GM12878 (cell line): ENCODE results near the gene USF3. TPM values are rescaled to one million over a fixed set of nuclear protein-coding genes. Genes with fewer than 3 reads are reported as not detected.

Source experiments
- ATAC-seq: fragments of 200-7000 bp; cut with Tn5 transposase; 3 replicates; pipeline ENCODE4 v1.9.1; 2020; ENCODE audit warnings: mild to moderate bottlenecking, moderate library complexity
- BruUV-seq: library from RNA; stranded (reverse); fragments of 400-500 nt; replicated peaks from 2 replicates; lab custom pipeline; 2021; lab: Mats Ljungman, UMichigan
- CTCF ChIA-PET: fragments of 300-600 bp; sonication (Branson Sonifier 250); formaldehyde crosslinking; extraction: SDS; loops from one replicate; lab custom pipeline; 2021; ENCODE audit warnings: inconsistent platforms; lab: Yijun Ruan, JAX
- POLR2A ChIA-PET: fragments of 350-600 bp; formaldehyde crosslinking; extraction: SDS; loops from one replicate; lab custom pipeline; 2021; ENCODE audit warnings: inconsistent platforms; lab: Charles Lee
- RAD21 ChIA-PET: fragments of 300-600 bp; sonication (Branson Sonifier 250); formaldehyde crosslinking; loops from one replicate; lab custom pipeline; 2023; ENCODE audit warnings: antibody characterized with exemption; ENCODE audit not compliant: unreplicated experiment; lab: Charles Lee
- SMC1A ChIA-PET: fragments of 300-600 bp; sonication (Branson Sonifier 250); formaldehyde crosslinking; loops from one replicate; lab custom pipeline; 2023; ENCODE audit not compliant: unreplicated experiment, uncharacterized antibody; lab: Charles Lee
- DNase-seq: peaks from one replicate; pipeline ENCODE4 v3.0.0-alpha.2; 2011; ENCODE audit warnings: low read depth, low spot score
- FAIRE-seq: peaks from 3 replicates; lab custom pipeline; 2011; peaks lifted over from hg19 to GRCh38; lab: Jason Lieb, UNC
- H2AFZ ChIP-seq: 2 replicates; pipeline ENCODE4 v1.6.0; 2011; ENCODE audit warnings: low read depth, low read length, control low read depth; ENCODE audit not compliant: control insufficient read depth
- H3K27ac ChIP-seq: 2 replicates; pipeline ENCODE4 v1.5.1; 2011; ENCODE audit warnings: control low read depth; ENCODE audit not compliant: control insufficient read depth, insufficient read depth
- H3K27me3 ChIP-seq, 2 experiments: replicated peaks in 1 of 2; 2 replicates each; pipeline versions ENCODE4 v1.6.0 to v1.6.1; 2011; ENCODE audit warnings: low read length in 1 of 2; ENCODE audit not compliant: control insufficient read depth in 2 of 2, insufficient read depth in 2 of 2
- H3K36me3 ChIP-seq, 2 experiments: 2 replicates each; pipeline ENCODE4 v1.5.1; 2011; ENCODE audit warnings: low read length in 1 of 2; ENCODE audit not compliant: control insufficient read depth in 2 of 2, insufficient read depth in 2 of 2
- H3K4me1 ChIP-seq: 2 replicates; pipeline ENCODE4 v1.6.1; 2011; ENCODE audit warnings: mild to moderate bottlenecking, low read length, moderate library complexity, mixed read lengths; ENCODE audit not compliant: control insufficient read depth, insufficient read depth
- H3K4me2 ChIP-seq: 2 replicates; pipeline ENCODE4 v1.6.0; 2011; ENCODE audit warnings: control low read depth; ENCODE audit not compliant: control insufficient read depth, insufficient read depth
- H3K4me3 ChIP-seq: fragments of 200-600 bp; sonication (generic); 2 replicates; pipeline ENCODE4 v1.5.1; 2016
- H3K79me2 ChIP-seq: 2 replicates; pipeline ENCODE4 v1.6.0; 2011; ENCODE audit warnings: low read length; ENCODE audit not compliant: control insufficient read depth, insufficient read depth
- H3K9ac ChIP-seq: 2 replicates; pipeline ENCODE4 v1.8.0; 2011; ENCODE audit warnings: low read length, control low read depth, mixed read lengths; ENCODE audit not compliant: control insufficient read depth, insufficient read depth
- H3K9me3 ChIP-seq: replicated peaks from 3 replicates; pipeline ENCODE4 v1.5.1; 2011; ENCODE audit warnings: mild to moderate bottlenecking, low read length; ENCODE audit not compliant: control insufficient read depth, insufficient read depth
- H4K20me1 ChIP-seq: 2 replicates; pipeline ENCODE4 v1.6.0; 2011; ENCODE audit not compliant: control insufficient read depth, insufficient read depth
- BCLAF1 ChIP-seq: fragments of 450-650 bp; IDR thresholded peaks from 2 replicates; pipeline ENCODE4 v1.6.1; 2017; ENCODE audit warnings: antibody characterized with exemption, mild to moderate bottlenecking, moderate library complexity
- CHD2 ChIP-seq: IDR thresholded peaks from 2 replicates; pipeline ENCODE4 v1.6.1; 2011; ENCODE audit warnings: low read depth, low read length, improper control_type of control experiment, borderline replicate concordance
- IRF3 ChIP-seq: fragments of 450-650 bp; IDR thresholded peaks from 2 replicates; pipeline ENCODE4 v1.6.1; 2014; ENCODE audit warnings: mild to moderate bottlenecking
- PAX8 ChIP-seq: fragments of 450-650 bp; IDR thresholded peaks from 2 replicates; pipeline ENCODE4 v1.6.1; 2017; ENCODE audit warnings: mild to moderate bottlenecking, moderate library complexity
- RAD51 ChIP-seq: fragments of 450-650 bp; IDR thresholded peaks from 2 replicates; pipeline ENCODE4 v1.6.1; 2016; ENCODE audit warnings: moderate library complexity, mild to moderate bottlenecking, inconsistent platforms
- RBBP5 ChIP-seq: fragments of 200-600 bp; sonication (generic); conservative IDR thresholded peaks from 2 replicates; pipeline ENCODE4 v1.6.1; 2016
- RFX5 ChIP-seq: IDR thresholded peaks from 2 replicates; pipeline ENCODE4 v1.6.1; 2011; ENCODE audit warnings: low read depth, low read length, improper control_type of control experiment
- SMAD5 ChIP-seq: IDR thresholded peaks from 2 replicates; pipeline ENCODE4 v1.6.1; 2016; ENCODE audit warnings: antibody characterized with exemption, low read depth
- SMARCA5 ChIP-seq: fragments of 450-650 bp; IDR thresholded peaks from 2 replicates; pipeline ENCODE4 v1.6.1; 2017; ENCODE audit warnings: mild to moderate bottlenecking
- WGBS: methylation state at CpG from one replicate; pipeline ENCODE4 v1.1.6; 2016; ENCODE audit warnings: low lambda C conversion rate; ENCODE audit not compliant: insufficient replicate concordance, insufficient coverage; ENCODE audit errors: missing lambda C conversion rate; 5-methylcytosine and 5-hydroxymethylcytosine counted together
- in situ Hi-C: fragments of 300-500 bp; cut with MboI; formaldehyde crosslinking; loops from 9 replicates; pipeline ENCODE4 v1.14.3; 2018; ENCODE audit warnings: mixed read lengths
- intact Hi-C: fragments of 100-400 bp; cut with micrococcal nuclease; formaldehyde crosslinking; loops from one replicate; pipeline ENCODE4 v1.14.2; 2022; ENCODE audit not compliant: unreplicated experiment
- polyA plus RNA-seq, 11 experiments: library from polyadenylated mRNA; depleted of rRNA in 4 of 11; unstranded in 6 of 11; stranded (reverse) in 5 of 11; fragments of >200 nt; fragmentation: Nextera tagmentation in 4 of 11; fragmentation: Illumina TruSeq in 1 of 11; extraction: Ambion mirVana in 4 of 11; extraction: Trizol in 1 of 11; gene quantifications; 1 replicate in 1 of 11; 2 replicates in 10 of 11; pipeline versions ENCODE4 v1.2.1 to v1.2.3, GENCODE V29; 2011 to 2016; ENCODE audit warnings: inconsistent platforms in 2 of 11, missing spikeins in 2 of 11, low read depth in 1 of 11
- total RNA-seq, 4 experiments: library from RNA; depleted of rRNA in 3 of 4; stranded (reverse); fragments of >200 nt in 3 of 4; fragmentation: Illumina TruSeq in 1 of 4; extraction: Trizol in 1 of 4; gene quantifications; 2 replicates each; pipeline versions ENCODE4 v1.2.1 to v1.2.3, GENCODE V29; 2013 to 2021
- TF ChIP-seq, protein P1 (sequence below): fragments of 450-650 bp; IDR thresholded peaks from 2 replicates; pipeline ENCODE4 v1.6.1; 2017; ENCODE audit warnings: mild to moderate bottlenecking
- TF ChIP-seq, protein P2 (sequence below): fragments of 450-650 bp; formaldehyde crosslinking; IDR thresholded peaks from 2 replicates; pipeline ENCODE4 v1.5.0; 2022; ENCODE audit warnings: mild to moderate bottlenecking, missing genetic modification characterization
- TF ChIP-seq, protein P3 (sequence below): IDR thresholded peaks from 2 replicates; pipeline ENCODE4 v1.6.1; 2011; ENCODE audit warnings: borderline replicate concordance, low read depth, mild to moderate bottlenecking, moderate library complexity, low read length; ENCODE audit not compliant: insufficient read depth, poor library complexity, severe bottlenecking

USF3 gene
- total and polyA plus RNA-seq, 10 of the 15 experiments (the other 5 are each of a cell fraction or from before 2014, with no cell fraction given) = 3.1 to 15.9 (median 7.8) TPM

DNA sequence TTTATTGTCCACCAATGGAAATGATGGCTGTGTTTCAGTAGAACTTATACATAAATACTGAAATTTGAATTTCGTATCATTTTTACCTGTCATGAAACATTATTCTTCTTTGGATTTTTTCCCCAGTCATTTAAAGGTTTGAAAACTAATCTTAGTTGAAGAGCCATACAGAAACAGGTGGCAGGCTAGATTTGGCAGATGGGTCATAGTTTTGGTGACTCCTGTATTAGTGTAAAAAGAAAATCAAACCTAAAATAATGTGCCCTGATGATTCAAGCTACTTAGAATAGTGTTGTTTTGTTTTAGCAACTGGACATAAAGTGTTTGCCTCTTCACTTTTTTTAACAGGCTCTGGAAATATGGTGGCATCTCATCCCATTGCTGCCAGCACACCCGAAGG lies 95.2 kb downstream of the USF3 start:
- Histone ChIP-seq H3K4me3 (no peak overlapping the region), H3K9ac (no peak overlapping the region), H3K79me2 (no peaks in the 10 kb centered on the region), H3K9me3 (no peaks in the 10 kb centered on the region), H4K20me1 (no peaks in the 10 kb centered on the region), H3K27ac (no peak overlapping the region), H3K4me1 (peaks cover 4% of the 10 kb centered on the region), H3K27me3 (no peaks in the 10 kb centered on the region), H3K4me2 (no peak overlapping the region), H2AFZ (no peak overlapping the region), H3K36me3 (peaks cover 3 to 57% of the 10 kb centered on the region in 2 experiments)
- SMC1A ChIA-PET = no interaction called here
- in situ Hi-C loops = no loop called here
- POLR2A ChIA-PET = no interaction called here
- CTCF ChIA-PET = interaction anchor here (0.6 to 2.2 kb wide), 4 partner anchors 24 to 233 kb away, joined by 3 to 6 read pairs (median 3); no protein-coding TSS in a partner anchor
- DNase-seq = no peak
- intact Hi-C loops = no loop called here
- no peak for ATAC-seq
- RAD21 ChIA-PET = no interaction called here
- BruUV-seq = no TSS peak
- 94% methylated on average over 2 of the region's 2 CpGs for WGBS
- FAIRE-seq = no peak
- TF ChIP-seq, protein P1, sequence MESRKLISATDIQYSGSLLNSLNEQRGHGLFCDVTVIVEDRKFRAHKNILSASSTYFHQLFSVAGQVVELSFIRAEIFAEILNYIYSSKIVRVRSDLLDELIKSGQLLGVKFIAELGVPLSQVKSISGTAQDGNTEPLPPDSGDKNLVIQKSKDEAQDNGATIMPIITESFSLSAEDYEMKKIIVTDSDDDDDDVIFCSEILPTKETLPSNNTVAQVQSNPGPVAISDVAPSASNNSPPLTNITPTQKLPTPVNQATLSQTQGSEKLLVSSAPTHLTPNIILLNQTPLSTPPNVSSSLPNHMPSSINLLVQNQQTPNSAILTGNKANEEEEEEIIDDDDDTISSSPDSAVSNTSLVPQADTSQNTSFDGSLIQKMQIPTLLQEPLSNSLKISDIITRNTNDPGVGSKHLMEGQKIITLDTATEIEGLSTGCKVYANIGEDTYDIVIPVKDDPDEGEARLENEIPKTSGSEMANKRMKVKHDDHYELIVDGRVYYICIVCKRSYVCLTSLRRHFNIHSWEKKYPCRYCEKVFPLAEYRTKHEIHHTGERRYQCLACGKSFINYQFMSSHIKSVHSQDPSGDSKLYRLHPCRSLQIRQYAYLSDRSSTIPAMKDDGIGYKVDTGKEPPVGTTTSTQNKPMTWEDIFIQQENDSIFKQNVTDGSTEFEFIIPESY = no peak
- TF ChIP-seq, protein P2, sequence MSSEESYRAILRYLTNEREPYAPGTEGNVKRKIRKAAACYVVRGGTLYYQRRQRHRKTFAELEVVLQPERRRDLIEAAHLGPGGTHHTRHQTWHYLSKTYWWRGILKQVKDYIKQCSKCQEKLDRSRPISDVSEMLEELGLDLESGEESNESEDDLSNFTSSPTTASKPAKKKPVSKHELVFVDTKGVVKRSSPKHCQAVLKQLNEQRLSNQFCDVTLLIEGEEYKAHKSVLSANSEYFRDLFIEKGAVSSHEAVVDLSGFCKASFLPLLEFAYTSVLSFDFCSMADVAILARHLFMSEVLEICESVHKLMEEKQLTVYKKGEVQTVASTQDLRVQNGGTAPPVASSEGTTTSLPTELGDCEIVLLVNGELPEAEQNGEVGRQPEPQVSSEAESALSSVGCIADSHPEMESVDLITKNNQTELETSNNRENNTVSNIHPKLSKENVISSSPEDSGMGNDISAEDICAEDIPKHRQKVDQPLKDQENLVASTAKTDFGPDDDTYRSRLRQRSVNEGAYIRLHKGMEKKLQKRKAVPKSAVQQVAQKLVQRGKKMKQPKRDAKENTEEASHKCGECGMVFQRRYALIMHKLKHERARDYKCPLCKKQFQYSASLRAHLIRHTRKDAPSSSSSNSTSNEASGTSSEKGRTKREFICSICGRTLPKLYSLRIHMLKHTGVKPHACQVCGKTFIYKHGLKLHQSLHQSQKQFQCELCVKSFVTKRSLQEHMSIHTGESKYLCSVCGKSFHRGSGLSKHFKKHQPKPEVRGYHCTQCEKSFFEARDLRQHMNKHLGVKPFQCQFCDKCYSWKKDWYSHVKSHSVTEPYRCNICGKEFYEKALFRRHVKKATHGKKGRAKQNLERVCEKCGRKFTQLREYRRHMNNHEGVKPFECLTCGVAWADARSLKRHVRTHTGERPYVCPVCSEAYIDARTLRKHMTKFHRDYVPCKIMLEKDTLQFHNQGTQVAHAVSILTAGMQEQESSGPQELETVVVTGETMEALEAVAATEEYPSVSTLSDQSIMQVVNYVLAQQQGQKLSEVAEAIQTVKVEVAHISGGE (CRISPR knock-in tag) = no peak
- no peak for TF ChIP-seq RAD51
- no peak for TF ChIP-seq CHD2
- no peak for TF ChIP-seq RFX5
- TF ChIP-seq SMARCA5 = no peak
- no peak for TF ChIP-seq RBBP5
- TF ChIP-seq BCLAF1 = no peak
- TF ChIP-seq, protein P3, sequence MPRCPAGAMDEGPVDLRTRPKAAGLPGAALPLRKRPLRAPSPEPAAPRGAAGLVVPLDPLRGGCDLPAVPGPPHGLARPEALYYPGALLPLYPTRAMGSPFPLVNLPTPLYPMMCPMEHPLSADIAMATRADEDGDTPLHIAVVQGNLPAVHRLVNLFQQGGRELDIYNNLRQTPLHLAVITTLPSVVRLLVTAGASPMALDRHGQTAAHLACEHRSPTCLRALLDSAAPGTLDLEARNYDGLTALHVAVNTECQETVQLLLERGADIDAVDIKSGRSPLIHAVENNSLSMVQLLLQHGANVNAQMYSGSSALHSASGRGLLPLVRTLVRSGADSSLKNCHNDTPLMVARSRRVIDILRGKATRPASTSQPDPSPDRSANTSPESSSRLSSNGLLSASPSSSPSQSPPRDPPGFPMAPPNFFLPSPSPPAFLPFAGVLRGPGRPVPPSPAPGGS = no peak
- TF ChIP-seq SMAD5 = no peak
- TF ChIP-seq PAX8 = no peak
- no peak for TF ChIP-seq IRF3
